Breast epithelium (tissue), 4 donors: Measurements from ENCODE around the gene CRK. TPM values are rescaled to one million over a fixed set of nuclear protein-coding genes. Genes with fewer than 3 reads are reported as not detected.
"Not testable (repeated sequence)": the region's sequence is repeated elsewhere in the genome, so short reads cannot be mapped to it uniquely, and the experiment has no call there.

ENCODE experiments used
- DNase-seq, 2 donors: peaks; one replicate each; pipeline ENCODE4 v3.0.0-alpha.2; 2019; ENCODE audit warnings: low spot score in 2 of 2
- H3K27ac ChIP-seq, 2 donors: fragments of 200-600 bp; sonication (generic) in 1 of 2; one replicate each; pipeline ENCODE4 v1.5.1; 2016 to 2019; ENCODE audit warnings: mild to moderate bottlenecking in 1 of 2
- H3K27me3 ChIP-seq, 2 donors: fragments of 200-600 bp; sonication (generic) in 1 of 2; one replicate each; pipeline versions ENCODE4 v1.5.1 to v1.6.0; 2017 to 2019; ENCODE audit warnings: control low read depth in 1 of 2, mild to moderate bottlenecking in 1 of 2
- H3K36me3 ChIP-seq: fragments of 200-600 bp; one replicate; pipeline ENCODE4 v1.5.1; 2019
- H3K4me1 ChIP-seq, 2 donors: fragments of 200-600 bp; sonication (generic); one replicate each; pipeline ENCODE4 v1.5.1; 2016 to 2019; ENCODE audit warnings: control low read depth in 1 of 2
- H3K4me3 ChIP-seq, 3 donors: fragments of 200-600 bp; sonication (generic); 1 replicate in 2 of 3; 2 replicates in 1 of 3; pipeline ENCODE4 v1.5.1; 2016 to 2019; ENCODE audit warnings: mild to moderate bottlenecking in 3 of 3, moderate library complexity in 2 of 3
- H3K9me3 ChIP-seq, 2 donors: fragments of 200-600 bp; sonication (generic) in 1 of 2; one replicate each; pipeline ENCODE4 v1.5.1; 2016 to 2019; ENCODE audit warnings: control low read depth in 1 of 2
- POLR2A ChIP-seq: fragments of 450-650 bp; IDR thresholded peaks from one replicate; pipeline ENCODE4 v1.6.1; 2016; ENCODE audit warnings: antibody characterized with exemption, mild to moderate bottlenecking, moderate library complexity
- POLR2AphosphoS5 ChIP-seq, 3 donors: sonication (generic); formaldehyde crosslinking; IDR thresholded peaks; one replicate each; pipeline ENCODE4 v1.6.1; 2017; ENCODE audit warnings: antibody characterized with exemption in 3 of 3
- intact Hi-C: fragments of 100-400 bp; cut with DNase I; formaldehyde crosslinking; loops from one replicate; pipeline ENCODE4 v1.15.1; 2023; ENCODE audit warnings: low total_unique reads
- total RNA-seq, 3 donors: library from RNA; depleted of rRNA; stranded (reverse); fragments of >200 nt; gene quantifications; one replicate each; pipeline ENCODE4 v1.1.0, GENCODE V29; 2016
- TF ChIP-seq, protein P1 (sequence below), 3 donors: fragments of 450-650 bp; IDR thresholded peaks; one replicate each; pipeline ENCODE4 v1.5.1; 2016 to 2017; ENCODE audit warnings: antibody characterized with exemption in 3 of 3, mild to moderate bottlenecking in 3 of 3, moderate library complexity in 3 of 3

The CRK gene
- total RNA-seq, 3 donors from 2014 or later: 73.7 to 84.5 (median 76.8) TPM

DNA sequence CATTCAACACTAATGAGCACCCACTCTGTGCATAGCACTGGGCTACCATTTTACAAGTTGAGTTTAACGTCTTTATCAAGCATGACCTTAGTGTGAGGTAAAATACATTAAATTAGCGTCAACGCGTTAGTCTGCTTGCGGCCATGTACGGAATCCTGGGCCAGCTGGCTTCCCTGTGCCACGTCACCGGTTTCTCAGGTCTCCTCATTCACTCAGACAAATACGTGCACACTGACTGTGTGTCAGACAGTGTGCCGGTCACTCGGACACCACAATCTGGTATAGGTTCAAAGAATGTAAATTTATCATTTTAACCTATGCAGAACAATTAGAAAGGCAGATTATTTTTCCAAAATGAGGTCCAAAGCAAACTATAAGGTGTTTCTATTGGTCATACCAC lies 34.6 kb downstream of the CRK start:
- intact Hi-C loops: loop anchor here (10.0 kb wide), 1 partner anchor 837 kb away; no protein-coding TSS in a partner anchor
- H3K9me3 ChIP-seq: no peaks in the 10 kb centered on the region
- DNase-seq: no peak
- no peaks in the 10 kb centered on the region for H3K4me1 ChIP-seq
- H3K4me3 ChIP-seq: no peak overlapping the region
- H3K27ac ChIP-seq: no peak overlapping the region
- no peaks in the 10 kb centered on the region for H3K36me3 ChIP-seq
- TF ChIP-seq POLR2AphosphoS5 (IDR thresholded peaks at IDR 0.05): no peak
- TF ChIP-seq, protein P1, sequence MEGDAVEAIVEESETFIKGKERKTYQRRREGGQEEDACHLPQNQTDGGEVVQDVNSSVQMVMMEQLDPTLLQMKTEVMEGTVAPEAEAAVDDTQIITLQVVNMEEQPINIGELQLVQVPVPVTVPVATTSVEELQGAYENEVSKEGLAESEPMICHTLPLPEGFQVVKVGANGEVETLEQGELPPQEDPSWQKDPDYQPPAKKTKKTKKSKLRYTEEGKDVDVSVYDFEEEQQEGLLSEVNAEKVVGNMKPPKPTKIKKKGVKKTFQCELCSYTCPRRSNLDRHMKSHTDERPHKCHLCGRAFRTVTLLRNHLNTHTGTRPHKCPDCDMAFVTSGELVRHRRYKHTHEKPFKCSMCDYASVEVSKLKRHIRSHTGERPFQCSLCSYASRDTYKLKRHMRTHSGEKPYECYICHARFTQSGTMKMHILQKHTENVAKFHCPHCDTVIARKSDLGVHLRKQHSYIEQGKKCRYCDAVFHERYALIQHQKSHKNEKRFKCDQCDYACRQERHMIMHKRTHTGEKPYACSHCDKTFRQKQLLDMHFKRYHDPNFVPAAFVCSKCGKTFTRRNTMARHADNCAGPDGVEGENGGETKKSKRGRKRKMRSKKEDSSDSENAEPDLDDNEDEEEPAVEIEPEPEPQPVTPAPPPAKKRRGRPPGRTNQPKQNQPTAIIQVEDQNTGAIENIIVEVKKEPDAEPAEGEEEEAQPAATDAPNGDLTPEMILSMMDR (IDR thresholded peaks at IDR 0.05): no peak
- no peaks in the 10 kb centered on the region for H3K27me3 ChIP-seq

DNA sequence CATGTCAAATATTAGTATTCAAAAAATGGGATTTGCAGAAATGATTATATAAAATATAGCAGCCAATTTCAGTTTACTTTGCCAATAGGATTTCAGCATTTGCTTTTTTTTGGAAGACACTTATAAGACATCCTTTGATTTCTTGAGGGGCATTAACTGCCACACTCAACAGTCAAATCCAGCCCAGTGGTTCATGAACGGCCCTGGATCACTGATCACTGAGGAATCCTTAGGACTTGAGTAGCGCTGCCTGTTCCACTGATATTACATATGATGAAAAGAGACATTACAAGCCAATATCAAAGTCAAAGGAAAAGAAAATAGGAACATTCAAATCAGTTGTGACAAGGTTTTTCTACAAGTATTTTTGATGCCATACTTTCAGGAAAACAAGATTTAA lies 35.1 kb downstream of the CRK start:
- no peaks in the 10 kb centered on the region for H3K4me1 ChIP-seq
- no peaks in the 10 kb centered on the region for H3K9me3 ChIP-seq
- no peaks in the 10 kb centered on the region for H3K27me3 ChIP-seq
- no peak overlapping the region for H3K27ac ChIP-seq
- intact Hi-C loops: loop anchor here (10.0 kb wide), 1 partner anchor 836 kb away; no protein-coding TSS in a partner anchor
- no peaks in the 10 kb centered on the region for H3K36me3 ChIP-seq
- DNase-seq: no peak
- TF ChIP-seq, protein P1 (IDR thresholded peaks at IDR 0.05): no peak
- no peak overlapping the region for H3K4me3 ChIP-seq

DNA sequence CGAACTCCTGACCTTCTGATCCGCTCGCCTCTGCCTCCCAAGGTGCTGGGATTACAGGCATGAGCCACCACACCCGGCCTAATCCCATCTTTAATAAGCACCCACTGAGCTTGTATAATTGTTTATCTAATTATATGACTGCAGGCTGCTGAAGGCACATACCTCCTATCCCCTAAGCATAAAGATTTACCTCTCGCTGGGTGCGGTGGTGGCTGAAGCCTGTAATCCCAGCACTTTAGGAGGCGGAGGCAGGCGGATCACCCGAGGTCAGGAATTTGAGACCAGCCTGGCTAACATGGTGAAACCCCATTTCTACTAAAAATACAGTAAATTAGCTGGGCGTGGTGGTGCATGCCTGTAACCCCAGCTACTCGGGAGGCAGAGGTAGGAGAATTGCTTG lies 35.9 kb downstream of the CRK start:
- TF ChIP-seq POLR2AphosphoS5 (IDR thresholded peaks at IDR 0.05): no peak
- TF ChIP-seq POLR2A: no peak
- TF ChIP-seq, protein P1 (IDR thresholded peaks at IDR 0.05): no peak
- no peaks in the 10 kb centered on the region for H3K27me3 ChIP-seq
- no peaks in the 10 kb centered on the region for H3K9me3 ChIP-seq
- H3K36me3 ChIP-seq: no peaks in the 10 kb centered on the region
- no peak overlapping the region for H3K27ac ChIP-seq
- H3K4me1 ChIP-seq: no peaks in the 10 kb centered on the region
- intact Hi-C loops: loop anchor here (10.0 kb wide), 1 partner anchor 835 kb away; no protein-coding TSS in a partner anchor
- no peak for DNase-seq
- no peak overlapping the region for H3K4me3 ChIP-seq

DNA sequence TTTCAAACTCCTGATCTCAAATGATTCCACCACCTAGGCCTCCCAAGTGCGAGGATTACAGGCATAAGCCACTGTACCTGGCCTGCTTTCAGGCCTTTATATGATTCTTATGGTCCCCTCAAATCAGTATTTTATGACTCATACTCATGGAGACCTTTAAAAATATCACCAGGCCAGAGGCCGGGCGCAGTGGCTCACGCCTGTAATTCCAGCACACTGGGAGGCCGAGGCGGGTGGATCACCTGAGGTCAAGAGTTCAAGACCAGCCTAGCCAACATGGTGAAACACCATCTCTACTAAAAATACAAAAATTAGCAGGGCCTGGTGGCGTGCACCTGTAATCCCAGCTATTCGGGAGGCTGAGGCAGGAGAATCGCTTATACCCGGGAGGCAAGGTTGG lies 37.6 kb downstream of the CRK start:
- H3K27me3 ChIP-seq, H3K4me1 ChIP-seq, H3K27ac ChIP-seq, DNase-seq, intact Hi-C loops, H3K9me3 ChIP-seq, H3K36me3 ChIP-seq, H3K4me3 ChIP-seq: not testable (repeated sequence)

DNA sequence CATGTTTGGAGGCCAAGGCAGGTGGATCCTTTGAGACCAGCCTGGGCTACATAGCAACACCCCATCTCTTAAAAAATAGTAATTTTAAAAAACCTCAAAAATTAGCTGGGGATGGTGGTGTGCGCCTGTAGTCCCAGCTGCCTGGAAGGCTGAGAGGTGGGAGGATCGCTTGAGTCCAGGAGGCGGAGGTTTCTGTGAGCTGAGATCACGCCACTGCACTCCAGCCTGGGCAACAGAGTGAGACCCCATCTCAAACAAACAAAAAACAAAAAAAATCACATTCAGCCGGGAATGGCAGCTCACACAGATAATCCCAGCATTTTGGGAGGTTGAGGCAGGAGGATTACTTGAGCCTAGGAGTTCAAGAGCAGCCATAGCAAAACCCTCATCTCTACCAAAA lies 39.6 kb downstream of the CRK start:
- DNase-seq: no peak
- H3K9me3 ChIP-seq: no peaks in the 10 kb centered on the region
- H3K27ac ChIP-seq: no peak overlapping the region
- H3K36me3 ChIP-seq: no peaks in the 10 kb centered on the region
- intact Hi-C loops: no loop called here
- H3K4me3 ChIP-seq: no peak overlapping the region
- TF ChIP-seq, protein P1 (IDR thresholded peaks at IDR 0.05): no peak
- no peak for TF ChIP-seq POLR2A
- TF ChIP-seq POLR2AphosphoS5 (IDR thresholded peaks at IDR 0.05): no peak
- no peaks in the 10 kb centered on the region for H3K4me1 ChIP-seq
- H3K27me3 ChIP-seq: no peaks in the 10 kb centered on the region

DNA sequence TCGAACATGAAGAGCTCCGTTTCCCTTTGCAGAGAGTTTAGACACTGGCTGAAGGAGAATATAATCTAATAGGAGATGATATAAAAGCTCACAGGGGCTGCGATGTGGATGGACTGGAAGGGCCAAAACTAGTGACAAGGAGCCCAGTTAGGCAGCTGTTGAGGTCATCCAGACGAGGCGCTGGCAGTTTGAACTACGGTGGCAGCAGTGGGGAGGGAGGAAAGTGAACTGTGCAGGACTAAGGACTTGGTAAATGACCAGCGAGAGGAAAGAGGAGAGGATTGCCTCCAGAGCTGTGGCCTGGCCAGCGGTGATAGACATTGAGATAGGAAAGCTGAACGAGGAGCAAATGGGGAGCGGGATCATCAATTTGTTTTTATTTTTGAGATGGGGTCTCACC lies 41.4 kb downstream of the CRK start:
- no peak for TF ChIP-seq POLR2AphosphoS5 (IDR thresholded peaks at IDR 0.05)
- TF ChIP-seq, protein P1 (IDR thresholded peaks at IDR 0.05): no peak
- TF ChIP-seq POLR2A: no peak
- Histone ChIP-seq H3K4me3 (no peak overlapping the region), H3K27ac (no peak overlapping the region)

More for the DNA sequence above, 41.4 kb downstream of the CRK start:
- Histone ChIP-seq H3K27me3 (no peaks in the 10 kb centered on the region), H3K9me3 (no peaks in the 10 kb centered on the region), H3K36me3 (no peaks in the 10 kb centered on the region), H3K4me1 (no peaks in the 10 kb centered on the region)
- intact Hi-C loops: no loop called here
- no peak for DNase-seq
